ENCODE measurements around the gene MPRIP. TPM values are rescaled to one million over a fixed set of nuclear protein-coding genes. Genes with fewer than 3 reads are reported as not detected.
A peak's percentile ranks its signal among the peaks of the same experiment; 100 is the strongest.
"Not testable (repeated sequence)": the region's sequence is repeated elsewhere in the genome, so short reads cannot be mapped to it uniquely, and the experiment has no call there.

Gene MPRIP
- polyA plus RNA-seq (2012; ENCODE audit: insufficient read depth, insufficient read length): 138 TPM

DNA sequence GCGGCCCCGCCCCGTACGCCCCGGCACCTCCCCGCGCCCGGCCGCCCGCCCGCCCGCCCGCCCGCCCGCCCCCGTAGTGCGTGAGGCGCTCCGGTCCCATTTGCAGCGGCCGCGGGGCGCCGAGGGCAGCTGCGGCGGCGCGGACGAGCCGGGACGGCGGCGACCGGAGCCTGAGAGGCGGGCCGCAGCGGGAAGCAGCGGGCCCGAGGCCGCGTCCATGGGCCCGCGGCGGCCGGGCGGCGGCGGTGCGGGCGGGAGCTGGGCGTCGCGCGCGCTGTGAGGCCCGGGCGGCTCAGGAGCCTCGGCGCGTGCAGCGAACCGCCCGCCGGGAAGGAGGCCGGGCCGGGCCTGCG is at the start of gene MPRIP:
Gene MPRIP (plus strand): TSS at position 74 of the 353 bp plus-strand sequence. CDS start 392 bp downstream, outside the sequence.
- DNase-seq (ENCODE audit: low read depth, low spot score): no peak

GRCh38 chr17:16994631-16995030 is 47.6 kb upstream of the MPRIP start:
- no peak for DNase-seq (ENCODE audit: low read depth, low spot score)

More for the DNA sequence above, at the start of gene MPRIP:
- H3K4me3 ChIP-seq (ENCODE audit: low read length): peak within 1 kb of the TSS; percentile 72

DNA sequence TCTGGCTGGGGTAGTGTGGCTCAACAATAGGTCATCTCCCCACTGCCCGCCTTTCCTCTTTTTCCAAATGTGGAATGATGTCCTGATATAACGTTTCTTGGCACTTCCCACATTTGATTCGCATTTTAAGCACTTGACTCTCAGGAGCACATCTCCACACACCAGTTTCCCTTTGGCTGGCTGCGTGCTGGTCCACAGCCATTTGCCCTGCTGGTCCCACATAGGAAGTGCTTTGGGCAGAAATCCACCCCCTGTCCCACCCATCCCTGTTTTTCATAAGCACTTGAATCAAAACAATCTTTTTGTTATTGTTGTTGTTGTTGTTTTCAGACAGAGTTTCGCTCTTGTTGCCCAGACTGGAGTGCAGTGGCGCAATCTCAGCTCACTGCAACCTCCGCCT is 46.3 kb upstream of the MPRIP start:
- no peak for DNase-seq (ENCODE audit: low read depth, low spot score)
- no peak overlapping the region for H3K4me3 ChIP-seq (ENCODE audit: low read length)

More at GRCh38 chr17:16994631-16995030, 47.6 kb upstream of the MPRIP start:
- no peak overlapping the region for H3K4me3 ChIP-seq (ENCODE audit: low read length)

DNA sequence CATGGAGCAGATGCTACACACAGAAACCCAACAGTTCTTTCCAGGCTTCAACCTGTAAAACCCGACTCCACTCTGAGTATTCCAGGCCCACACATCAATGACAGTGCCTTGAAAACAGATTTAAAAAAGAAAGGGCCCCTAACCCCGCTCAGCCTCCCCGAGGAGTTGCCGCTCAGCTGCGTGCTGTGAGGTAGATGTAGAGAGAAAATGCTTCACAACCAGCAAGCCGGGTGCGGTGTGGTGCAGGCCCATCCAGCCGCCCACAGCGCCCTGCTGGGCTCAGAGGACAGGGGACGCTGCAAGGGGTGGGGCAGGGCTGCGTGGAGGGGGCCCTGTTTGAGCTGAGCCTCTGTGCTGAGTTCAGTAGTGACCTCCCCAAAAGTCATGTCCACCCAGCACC is 45.5 kb upstream of the MPRIP start:
- DNase-seq (ENCODE audit: low read depth, low spot score); H3K4me3 ChIP-seq (ENCODE audit: low read length): not testable (repeated sequence)

GRCh38 chr17:16997514-16998429 is 44.5 kb upstream of the MPRIP start:
- no peak overlapping the region for H3K4me3 ChIP-seq (ENCODE audit: low read length)
- DNase-seq (ENCODE audit: low read depth, low spot score): no peak

DNA sequence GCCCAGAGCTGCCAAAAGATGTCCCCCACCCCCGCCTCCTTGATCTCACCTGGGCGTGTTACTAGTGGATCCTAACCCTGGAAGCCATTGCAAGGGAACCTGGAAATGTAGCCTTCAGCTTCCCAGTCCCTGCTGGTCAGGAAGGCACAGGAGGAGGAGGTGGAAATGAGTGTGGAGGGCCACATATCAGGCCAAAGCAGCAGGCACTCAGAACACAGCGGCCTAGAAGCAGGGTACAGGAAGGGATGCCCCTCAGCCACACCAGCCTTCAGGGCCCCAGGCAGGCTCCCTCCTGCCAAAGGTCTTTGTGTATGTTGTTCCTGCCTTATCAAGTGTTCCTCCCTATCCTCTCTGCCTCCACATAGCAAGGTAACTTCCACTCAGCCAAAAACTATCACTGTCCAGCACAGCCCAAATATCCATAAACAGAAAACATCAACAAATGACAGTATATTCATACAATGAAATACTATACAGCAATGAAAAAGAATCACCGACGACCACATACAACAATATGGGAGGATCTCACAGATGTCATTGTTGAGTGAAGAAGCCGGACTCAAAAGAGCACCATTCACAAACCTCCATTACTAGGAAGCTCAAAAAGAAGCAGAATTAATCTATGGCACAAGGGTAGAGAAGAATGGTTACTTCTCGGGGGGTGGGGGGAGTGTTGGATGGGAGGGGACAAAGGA is 42.2 kb upstream of the MPRIP start:
- H3K4me3 ChIP-seq (ENCODE audit: low read length): no peak overlapping the region
- DNase-seq (ENCODE audit: low read depth, low spot score): no peak

GRCh38 chr17:17001076-17001777 is 41.0 kb upstream of the MPRIP start:
- no peak overlapping the region for H3K4me3 ChIP-seq (ENCODE audit: low read length)
- no peak for DNase-seq (ENCODE audit: low read depth, low spot score)

DNA sequence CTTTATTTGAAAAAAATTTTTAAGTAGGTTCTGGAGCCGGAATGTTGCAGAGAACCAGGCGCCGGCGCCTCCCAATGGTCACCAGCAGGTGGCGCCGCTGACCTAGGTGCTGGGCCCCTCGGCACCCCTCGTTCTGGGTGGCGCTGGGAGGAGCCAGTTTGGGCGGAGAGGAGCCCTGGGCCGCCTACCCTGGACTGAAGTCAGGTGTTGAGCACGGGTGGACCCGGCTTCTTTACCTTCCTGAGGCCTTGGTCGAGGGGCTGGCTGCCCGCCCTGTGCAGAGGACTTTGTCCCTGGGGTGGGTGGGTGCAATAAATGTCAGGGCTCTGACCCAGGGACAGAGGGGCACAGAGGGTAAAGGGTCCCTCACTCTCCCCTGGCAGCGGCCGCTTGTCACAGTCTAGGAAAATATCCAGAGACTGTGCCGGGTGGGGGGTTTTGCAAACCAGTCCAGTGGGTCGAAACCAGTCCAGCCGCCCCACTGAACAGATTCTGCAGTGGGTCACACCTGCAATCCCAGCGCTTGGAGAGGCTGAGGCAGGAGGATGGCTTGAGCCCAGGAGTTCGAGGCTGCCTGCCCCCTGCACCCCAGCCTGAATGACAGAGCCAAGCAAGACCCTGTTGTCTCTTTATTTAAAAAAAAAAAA is 40.3 kb upstream of the MPRIP start:
- peak; percentile 45 for DNase-seq (ENCODE audit: low read depth, low spot score)
- H3K4me3 ChIP-seq (ENCODE audit: low read length): no peak overlapping the region

GRCh38 chr17:17002731-17003715 is 39.2 kb upstream of the MPRIP start:
- H3K4me3 ChIP-seq (ENCODE audit: low read length); DNase-seq (ENCODE audit: low read depth, low spot score): not testable (repeated sequence)

DNA sequence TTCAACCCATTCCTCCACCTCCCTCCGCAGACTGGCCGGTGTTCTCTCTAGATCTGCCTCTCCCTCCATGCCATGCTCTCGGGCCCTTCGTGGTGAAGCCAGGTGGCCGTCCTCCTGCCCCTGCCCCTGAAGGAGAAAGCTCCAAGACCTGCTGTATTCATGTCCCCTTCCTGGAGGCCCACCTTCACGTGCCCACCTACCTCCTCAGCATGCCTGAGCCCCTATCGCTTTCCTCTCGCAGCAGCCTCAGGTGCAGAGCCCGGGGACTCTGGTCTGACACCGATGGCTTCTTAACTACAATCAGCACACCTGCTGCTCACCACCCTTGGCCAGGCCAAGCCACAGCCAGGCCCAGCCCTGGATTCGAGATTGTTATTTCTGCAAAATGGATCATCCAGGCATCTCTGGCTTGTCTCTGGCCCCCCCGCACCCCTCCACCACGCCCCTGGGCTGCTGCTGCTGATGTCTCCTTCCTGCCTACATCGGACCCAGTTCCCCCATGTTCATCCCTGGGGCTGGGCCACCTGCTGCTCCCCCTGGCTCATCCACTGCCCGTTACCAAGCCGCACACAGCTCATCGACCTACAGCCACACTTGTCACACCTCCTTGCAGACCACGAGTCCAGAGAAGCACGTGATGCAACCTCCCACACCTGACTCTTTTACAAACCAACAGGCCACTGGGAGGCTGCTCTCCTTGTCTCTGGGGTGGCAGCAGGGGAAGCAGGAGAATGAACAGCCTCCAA is 37.8 kb upstream of the MPRIP start:
- H3K4me3 ChIP-seq (ENCODE audit: low read length): no peak overlapping the region
- DNase-seq (ENCODE audit: low read depth, low spot score): no peak

DNA sequence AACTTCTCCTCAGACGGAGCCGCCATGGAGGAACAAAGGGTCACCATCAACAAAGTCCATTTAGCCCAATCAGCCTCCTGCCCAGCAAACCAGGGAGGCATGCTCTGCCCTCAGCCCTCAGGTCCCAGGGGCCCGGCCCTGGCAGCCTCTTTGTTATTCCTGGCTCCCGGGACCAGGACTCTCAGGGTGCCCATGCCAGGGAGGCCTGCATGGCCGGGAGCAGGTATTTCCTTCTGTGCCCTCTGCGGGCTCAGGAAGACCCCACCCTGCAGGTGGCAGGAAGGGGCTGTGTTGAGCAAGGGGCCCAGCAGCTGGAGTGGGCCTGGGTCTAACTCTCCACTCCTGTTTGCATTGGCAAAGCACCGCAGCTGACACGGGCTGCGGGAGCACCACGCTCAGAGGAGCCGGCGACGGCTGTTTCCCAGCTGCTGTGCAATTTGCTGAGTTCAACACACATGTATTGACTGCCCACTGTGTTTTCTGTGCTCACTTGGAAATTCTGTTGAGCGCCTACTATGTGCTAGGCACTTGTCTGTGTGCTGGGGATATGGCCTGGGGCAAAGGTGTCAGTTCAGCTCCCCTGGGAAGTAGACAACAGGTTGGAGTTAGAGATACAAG is 37.2 kb upstream of the MPRIP start:
- H3K4me3 ChIP-seq (ENCODE audit: low read length); DNase-seq (ENCODE audit: low read depth, low spot score): not testable (repeated sequence)

- not testable (repeated sequence) for H3K4me3 ChIP-seq (ENCODE audit: low read length); DNase-seq (ENCODE audit: low read depth, low spot score)
Measured at GRCh38 chr17:17007891-17008290, 34.4 kb upstream of the MPRIP start.

DNA sequence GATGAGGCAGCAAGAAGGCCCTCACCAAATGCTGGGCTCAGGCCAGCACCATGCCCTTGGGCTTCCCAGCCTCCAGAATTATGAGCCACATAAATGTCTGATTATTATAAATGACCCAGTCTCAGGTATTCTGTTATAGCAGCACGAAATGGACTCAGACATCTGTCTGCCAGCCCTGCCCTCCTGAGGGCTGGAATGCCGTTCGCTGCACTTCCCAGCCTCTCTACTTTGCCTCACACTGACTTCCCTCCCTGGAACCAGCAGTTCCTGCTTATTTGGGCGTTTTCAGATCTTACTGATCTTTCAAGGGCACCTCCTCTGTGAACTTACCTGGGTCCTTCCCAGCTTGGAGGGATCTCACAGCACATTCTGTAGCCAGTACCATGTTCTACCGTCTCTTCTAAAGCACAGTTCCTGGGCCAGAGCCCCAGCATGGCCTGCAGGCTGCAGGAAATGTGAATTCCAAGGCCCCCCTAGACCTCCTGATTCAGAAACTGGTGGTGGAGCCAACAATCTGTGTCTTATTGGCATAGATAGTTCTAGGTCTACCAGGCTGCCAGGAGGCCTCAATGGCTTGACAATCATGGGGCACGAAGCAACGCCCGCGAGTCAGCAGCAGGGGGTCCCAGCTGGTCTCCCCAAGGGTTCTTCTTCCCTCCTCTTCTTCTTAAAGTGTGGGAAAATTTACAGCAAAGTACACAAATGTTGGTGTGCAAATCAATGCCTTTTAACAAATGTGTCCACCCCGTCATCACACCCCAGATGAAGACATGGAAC is 33.4 kb upstream of the MPRIP start:
- not testable (repeated sequence) for DNase-seq (ENCODE audit: low read depth, low spot score)

DNA sequence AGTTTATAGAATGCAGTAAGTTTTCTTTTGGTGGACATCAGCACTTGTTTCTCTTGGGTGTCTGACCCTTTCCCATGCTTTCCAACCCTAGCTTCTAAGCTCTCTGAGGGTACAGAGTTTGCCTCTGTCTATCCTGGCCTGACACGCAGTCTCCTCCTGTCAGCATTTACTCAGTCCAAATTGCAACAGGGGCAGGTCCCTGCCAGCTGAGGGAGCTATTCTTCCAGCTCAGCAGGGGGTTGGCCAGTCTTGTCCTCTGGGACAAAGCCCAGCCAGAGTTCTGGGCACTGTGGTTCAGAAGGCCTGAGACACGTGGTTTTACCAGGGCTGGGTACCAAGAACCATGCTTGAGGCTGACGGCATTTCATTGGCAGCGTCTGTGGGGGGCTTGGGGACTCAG is 32.3 kb upstream of the MPRIP start:
- DNase-seq (ENCODE audit: low read depth, low spot score); H3K4me3 ChIP-seq (ENCODE audit: low read length): not testable (repeated sequence)

More for the DNA sequence above, 33.4 kb upstream of the MPRIP start:
- not testable (repeated sequence) for H3K4me3 ChIP-seq (ENCODE audit: low read length)

DNA sequence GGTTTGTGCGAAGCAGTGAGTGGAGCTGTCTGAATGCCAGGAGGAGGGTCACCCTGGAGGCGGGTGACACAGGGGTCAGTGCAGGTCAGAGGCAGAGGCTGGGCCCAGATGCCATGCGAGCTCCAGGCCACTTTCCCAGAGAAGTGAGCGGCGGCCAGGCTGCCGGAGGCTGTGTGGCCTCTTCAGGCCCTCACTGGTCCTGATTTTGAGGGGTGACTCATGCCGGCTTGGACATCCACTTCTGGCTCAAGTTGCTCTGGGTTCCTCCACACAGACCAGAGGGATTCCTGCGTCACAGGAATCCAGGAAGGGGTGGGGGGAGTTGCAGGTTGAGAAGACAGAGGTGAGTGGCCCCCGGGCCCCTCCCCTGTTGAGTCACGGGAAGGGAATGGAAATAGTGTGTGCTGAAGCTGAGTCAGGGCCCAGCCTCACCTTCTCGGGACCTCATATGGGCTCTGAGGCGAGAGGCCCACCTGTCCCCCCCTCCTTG is 31.7 kb upstream of the MPRIP start:
- DNase-seq (ENCODE audit: low read depth, low spot score); H3K4me3 ChIP-seq (ENCODE audit: low read length): not testable (repeated sequence)
